Right lung (tissue), 5 donors: ENCODE measurements around the gene LENEP. TPM values are rescaled to one million over a fixed set of nuclear protein-coding genes. Genes with fewer than 3 reads are reported as not detected.

ENCODE experiments used
- DNase-seq, 2 donors: peaks; one replicate each; pipeline ENCODE4 v3.0.0-alpha.2; 2013
- polyA plus RNA-seq, 5 donors: library from polyadenylated mRNA; unstranded; fragments of 120-200 nt; gene quantifications; one replicate each; pipeline versions ENCODE4 v1.2.1 to v1.2.3, GENCODE V29; 2013; ENCODE audit warnings: inconsistent platforms in 1 of 5, low replicate concordance in 1 of 5; ENCODE audit not compliant: insufficient read length in 5 of 5, insufficient read depth in 1 of 5

Gene LENEP
- polyA plus RNA-seq, 5 donors = 0.46 to 1.2 (median 0.66) TPM

DNA sequence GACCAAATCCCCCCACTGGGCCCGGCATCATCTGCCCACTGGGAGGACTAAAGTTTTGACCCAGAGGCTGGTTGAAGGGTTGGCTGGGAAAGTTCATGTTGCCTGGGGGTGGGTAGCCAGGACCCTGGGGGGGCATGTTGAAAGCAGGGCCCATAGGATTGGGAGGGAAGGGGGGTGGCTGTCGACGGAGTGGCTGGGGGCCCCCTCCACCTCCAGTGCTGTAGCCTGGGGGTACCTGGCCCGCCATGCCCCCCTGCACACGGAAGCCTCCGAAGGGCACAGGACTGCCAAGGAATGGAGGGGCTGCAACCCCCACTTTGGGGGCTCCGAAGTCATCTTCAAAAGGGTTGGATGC lies 34.0 kb upstream of the LENEP start:
- DNase-seq = no peak

DNA sequence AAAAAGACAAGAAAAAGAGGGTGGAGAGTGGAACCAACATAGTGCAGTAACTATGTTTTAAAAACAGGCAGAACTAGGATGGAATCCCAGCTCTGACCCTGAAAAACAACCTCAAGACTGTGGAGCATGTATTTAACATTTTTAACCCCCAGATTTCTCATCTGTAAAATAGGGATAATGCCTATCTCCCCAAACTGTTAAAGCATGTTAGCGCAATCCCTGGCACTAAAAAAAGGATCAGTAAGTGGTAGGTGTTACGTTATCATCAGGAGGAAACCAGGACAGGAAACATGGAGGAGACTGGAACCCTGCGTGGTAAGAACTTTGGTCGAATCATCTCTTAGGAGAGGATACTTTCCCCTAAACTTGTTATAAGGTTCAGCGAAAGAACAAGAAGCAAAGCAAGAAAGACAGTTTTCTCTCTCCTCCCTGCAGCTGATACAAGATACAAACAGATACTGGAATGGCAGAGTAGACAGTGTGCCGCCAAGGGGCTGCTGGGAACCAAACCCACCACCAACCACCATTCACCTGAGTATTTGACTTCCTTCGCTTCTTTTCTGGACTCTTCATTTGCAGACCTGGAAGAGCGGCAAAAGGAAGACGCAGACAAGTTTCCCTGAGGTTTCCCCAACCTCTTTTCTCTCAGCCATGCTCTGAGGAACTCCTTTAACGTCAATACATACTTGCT lies 32.8 kb upstream of the LENEP start:
- DNase-seq = no peak

DNA sequence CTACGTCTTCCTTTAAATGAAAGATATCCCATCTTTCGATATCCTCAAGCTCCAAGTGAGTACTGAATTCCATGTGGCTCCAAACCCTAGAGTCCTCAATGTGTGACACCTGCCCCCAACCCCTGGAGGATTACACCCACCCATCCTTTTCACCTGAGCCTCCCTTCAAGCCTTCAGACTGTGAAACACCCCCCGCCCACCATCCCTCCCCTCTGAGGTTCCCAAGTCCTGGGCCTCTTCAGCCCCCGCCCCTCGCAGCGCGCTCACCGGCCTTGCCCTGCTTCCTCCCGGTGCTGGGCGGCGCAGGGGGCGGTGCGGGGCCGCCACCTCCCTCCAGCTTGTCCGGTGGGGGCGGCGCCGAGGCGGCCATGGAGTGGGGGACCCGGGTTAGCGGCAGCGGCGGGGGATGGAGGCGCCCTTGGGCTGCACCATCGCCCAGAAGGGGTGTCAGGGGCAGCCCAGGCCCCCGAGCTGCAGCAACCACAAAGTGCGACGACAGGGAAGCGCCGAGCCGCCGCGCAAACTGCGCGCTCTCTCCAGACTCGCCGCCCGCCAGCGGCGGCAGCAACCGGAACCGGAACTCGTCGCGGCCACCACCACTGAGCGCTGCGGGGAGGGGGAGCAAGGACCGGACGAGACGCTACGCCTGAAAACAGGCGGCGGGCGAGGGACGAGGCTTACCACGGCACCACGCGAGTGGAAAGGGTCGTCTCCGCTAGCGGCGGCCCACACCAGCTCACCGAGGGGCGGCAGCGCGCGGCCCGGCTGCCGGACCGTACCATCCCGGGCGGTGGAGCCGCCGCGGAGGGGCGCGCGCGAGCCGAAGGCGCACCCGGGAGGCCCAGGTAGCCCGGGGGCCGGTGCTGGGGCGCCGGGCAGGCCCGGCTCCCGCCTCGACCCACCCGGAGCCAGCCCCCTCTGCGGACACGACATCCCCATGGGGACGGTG lies 31.9 kb upstream of the LENEP start, which contains the start of gene PYGO2:
PYGO2 (minus strand) TSS at position 576 of the 949 bp plus-strand sequence; CDS start at position 370, 206 bp downstream.
- peak; percentile 80 to 86 for DNase-seq

DNA sequence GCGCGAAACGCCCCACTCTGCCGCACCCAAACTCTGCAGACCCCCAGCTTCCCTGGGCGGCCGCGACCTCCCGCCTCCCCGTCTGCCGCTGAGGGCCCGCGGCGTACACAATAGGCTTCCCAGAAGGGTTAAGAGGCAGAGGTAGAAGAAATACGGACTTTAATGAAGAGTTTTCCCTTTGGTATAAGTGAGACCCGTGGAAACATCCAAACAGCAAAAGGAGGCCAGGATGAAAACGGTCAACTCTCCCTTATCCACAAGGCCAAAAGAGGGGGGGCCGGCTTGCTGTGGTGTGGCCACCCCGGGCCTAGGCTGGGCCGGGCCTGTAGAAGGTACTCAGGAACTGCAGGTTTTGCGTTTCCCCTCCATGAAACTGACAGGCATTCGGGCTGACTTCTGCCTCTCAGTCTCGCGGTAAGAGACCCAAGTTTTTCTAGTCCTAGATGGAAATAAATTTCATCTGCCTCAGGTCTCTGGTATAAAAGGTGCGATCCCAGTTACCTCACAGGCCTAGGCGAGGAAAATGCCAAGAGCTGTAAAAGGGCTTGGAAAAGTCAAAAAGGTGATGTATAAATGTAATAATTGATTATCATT lies 31.1 kb upstream of the LENEP start:
- DNase-seq = no peak

DNA sequence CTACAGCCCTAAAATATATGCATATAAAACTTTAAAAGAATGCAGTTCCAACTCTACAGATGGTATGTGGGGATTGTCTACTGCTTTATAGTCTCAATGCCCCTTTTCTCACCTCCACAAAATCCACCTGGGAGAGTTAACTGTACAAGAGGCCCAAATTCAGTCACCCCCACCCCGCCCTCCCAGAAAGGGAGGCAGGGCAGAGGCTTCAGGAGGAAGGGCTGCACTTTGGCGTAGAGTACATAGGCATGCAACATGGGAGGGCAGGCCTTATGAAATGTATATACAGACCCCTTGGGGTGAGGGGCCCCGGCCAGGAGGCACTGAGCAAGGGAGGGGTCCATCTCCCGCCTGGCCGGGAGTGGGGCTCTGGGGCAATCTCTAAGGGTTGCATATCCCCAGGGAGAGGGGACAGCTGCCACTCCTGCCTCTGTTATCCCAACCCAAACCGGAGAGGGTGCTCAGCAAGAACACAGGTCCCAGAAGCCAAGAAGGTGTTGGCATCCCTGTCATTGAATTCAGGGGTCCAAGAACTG lies 30.5 kb upstream of the LENEP start:
- DNase-seq = no peak

DNA sequence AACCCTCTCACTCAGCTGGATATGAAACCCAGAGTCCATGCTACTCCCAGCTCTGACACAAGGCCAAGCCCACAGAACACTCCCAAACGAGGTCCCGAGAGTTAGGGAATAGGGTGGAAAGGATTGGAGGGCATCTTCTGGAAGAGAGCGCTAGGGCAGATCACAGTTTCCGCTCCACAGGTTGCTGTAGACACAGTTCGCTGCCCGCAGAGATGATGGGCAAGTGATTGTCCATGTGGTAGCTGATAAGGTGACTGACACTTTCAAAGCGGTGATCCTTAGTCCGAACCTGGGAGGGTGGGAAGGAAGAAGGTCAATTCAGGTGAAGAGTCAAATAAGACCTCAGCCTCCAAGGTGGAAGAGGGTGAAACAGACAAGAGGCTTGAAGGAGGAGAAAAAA lies 29.7 kb upstream of the LENEP start:
- no peak for DNase-seq

DNA sequence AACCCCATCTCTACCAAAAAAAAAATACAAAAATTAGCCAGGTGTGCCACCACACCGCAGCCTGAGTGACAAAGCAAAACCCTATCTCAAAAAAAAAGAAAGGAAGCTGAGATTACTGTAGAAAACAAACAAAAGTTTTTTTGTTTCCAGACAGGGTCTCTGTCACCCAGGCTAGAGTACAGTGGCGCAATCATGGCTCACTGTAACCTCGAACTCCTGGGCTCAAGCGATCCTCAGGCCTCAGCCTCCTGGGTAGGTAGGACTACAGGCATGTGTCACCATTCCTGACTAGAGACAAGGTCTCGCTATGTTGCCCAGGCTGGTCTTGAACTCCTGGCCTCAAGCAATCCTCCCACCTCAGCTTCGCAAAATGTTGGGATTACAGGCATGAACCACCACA lies 29.0 kb upstream of the LENEP start:
- no peak for DNase-seq

DNA sequence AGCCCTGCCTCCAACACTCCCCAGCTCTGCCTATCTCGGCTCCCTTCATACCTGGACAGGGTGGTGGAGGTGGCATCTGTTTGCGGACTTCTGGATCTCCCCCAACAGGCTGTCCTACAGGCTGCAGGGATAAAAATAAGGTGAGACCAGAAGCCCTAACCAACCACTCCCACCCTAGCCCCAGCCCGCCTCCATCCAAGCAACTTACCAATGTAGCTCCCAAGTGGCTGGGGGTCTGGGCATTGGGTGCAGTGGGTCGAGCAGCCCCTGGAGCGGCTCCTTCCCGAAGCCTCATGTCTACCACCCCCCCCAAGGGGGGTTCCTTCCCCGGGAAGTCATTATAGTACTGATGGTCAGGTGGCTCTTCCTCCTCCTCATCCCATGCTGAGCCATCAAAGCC lies 27.3 kb upstream of the LENEP start:
- DNase-seq = no peak

DNA sequence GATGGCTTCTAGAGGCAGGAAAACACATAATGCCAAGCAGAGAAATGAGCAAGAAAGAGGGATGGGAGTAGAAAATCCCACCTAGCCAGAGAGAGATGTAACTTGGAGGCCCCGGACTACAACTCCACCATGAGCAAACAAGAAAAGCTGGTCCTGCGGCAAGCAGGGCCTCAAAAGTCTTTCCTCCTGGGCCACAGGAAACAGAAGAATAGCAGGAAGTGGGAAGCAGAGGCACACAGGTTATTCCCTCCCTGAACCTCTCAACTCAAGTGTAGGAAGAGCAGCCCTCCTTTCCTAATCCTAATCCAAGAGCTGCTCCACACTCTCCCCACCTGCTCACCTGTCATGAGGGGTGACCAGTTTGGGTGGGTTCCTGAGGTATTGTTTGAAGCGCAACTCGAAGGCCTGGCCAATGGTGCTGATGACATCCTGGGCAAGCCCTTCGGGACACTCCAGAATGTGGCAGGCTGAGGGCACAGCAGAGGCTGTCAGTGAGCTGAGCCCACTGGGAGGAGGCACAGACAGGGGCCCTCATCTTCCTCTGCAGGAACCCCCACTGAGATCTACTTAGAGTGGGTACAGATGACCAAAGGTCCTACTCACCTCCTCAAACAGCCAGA lies 25.9 kb upstream of the LENEP start:
- no peak for DNase-seq

DNA sequence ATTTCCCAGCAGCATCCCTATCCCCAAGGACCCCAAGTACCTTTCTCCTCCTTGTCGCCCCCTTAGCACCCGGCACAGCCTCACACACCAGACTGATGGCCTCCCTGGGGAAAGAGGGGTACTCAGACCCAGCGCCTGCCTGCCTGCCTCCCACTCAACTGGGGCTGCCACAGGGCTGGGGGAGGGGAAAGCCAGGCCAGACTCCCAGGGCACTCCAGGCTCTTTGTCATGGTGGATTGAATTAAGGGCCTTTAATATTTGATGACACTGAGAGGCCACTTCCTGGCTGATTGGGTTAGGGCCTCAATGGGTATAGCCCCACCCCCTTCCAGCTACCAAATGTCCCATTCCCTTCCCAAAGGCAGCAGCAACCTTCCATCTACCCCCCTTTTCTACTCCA lies 24.7 kb upstream of the LENEP start:
- no peak for DNase-seq

DNA sequence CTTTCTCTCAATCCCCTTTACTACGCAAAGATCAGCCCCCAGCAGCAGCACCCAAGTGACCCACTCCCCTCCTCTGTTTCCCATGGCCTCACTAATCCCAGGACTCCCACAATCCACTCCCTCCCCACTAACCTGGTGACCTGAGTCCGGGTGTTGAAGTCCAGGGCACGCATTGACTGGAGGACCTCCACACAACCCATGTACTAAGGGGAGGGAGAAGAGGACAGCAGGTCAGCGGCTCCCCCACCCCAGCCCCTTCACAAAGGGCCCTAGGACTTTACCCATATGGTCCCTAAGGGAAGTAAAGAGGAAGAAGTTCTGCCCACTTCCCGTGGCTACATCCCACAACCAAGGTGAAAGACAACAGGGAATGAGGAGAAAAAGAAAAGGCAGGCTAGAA lies 24.1 kb upstream of the LENEP start:
- no peak for DNase-seq

DNA sequence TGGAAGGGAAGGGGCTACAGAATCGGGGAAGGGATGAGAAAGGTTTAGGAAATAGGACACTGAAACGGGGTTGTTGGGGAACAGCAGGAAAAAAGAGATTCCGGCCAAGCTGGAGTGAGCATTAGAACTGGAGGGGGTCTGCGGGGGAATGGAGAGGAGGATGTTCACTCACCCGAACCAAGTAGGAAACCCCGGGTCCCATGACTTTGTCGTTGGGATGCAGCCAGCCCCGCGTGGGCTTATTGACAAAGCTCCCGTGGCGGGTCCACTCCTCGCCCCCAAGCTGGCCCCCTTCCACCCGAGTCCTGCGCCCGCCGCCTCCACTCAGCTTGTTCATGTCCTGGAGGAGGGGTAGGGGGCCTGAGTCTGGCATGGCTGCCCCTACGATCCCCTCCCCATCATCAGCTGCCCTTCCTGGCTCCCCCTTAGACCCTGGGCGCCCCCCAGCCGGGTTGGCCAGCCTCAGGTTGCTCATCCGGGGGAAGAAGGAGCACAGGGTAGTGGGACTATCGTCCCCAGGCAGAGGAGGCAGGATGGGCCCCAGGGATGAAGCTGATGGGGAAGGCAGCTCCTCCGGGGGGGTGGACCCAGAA lies 23.4 kb upstream of the LENEP start:
- DNase-seq = no peak

DNA sequence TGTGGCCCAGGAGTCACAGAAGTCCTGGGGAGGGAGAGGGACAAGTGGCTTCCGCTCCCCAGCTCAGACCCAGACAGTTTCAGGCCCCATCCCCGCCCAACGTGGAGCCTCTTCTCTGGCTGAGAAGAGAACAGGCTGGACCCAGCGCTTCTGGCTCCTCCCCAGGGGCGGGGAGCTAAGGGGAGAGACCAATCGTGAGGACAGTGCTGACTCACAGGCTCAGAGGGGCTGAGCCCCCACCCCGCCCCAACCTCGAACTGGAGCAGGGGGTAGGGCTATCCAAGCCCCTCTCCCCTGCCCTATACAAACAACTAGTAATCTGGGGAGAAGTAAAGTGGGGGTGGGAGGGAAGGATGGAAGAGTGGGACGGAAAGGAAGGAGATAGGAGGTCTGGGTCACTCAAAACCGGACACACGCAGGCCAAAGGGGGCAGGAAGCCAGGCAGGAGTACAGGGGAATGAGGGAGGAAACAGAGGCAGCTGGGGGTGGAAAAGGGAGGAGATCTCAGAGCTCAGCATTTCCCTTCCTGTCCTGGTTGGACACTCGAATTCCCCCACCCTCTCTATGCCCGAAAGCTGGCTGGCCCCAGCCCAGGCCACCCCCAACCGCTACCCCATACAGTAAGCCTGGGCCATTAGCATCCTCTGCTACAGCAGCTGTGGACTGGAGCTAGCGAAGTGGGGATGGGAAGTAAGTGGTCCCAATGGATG lies 22.6 kb upstream of the LENEP start, which contains the start of gene SHC1:
SHC1 (minus strand) TSS at position 117 of the 710 bp plus-strand sequence. CDS start 221 bp downstream, outside the sequence.
- DNase-seq = peak; percentile 91 to 92

DNA sequence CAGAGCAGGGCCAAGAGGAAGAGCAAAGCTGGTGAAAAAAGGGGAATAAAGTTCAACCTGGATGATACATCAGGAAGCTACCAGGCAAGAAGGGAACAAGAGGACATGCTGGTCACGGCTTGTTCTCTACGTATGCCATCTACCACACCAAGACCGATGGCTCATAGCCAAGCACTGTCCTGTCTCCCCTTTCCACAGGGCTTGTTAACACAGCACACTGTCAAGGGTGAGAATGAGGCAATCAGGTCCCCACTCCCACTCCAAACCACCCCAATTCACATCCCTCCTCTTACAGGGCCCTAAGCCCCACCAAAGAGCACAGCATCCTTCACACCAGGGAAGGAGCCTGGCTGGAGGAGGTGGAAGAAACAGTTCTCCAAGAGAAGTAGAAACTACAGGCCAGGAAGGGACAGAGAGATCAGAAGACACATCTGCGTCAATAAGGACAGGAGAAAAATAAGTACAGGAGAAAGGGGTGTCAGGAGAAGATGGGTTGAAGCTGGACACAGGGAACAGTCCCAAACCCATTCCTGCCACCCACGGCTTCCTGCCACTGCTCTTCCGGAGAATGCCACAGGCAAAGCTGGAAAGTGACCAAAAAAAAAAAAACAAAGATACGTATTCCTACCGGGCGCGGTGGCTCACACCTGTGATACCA lies 21.9 kb upstream of the LENEP start:
- no peak for DNase-seq

DNA sequence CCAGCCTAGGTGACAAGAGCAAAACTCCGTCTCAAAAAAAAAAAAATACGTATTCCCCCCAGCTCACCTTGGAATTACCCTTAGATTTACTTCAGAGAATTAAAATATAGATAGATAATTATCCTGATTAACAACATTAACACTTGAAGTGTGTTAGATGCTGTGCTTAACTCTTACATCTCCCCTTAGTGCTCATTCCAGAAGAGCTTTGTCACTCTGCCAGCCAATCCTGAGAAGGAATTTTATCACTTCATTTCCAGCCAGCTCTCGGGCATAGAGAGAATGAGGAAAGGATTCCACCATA lies 21.2 kb upstream of the LENEP start:
- DNase-seq = no peak

DNA sequence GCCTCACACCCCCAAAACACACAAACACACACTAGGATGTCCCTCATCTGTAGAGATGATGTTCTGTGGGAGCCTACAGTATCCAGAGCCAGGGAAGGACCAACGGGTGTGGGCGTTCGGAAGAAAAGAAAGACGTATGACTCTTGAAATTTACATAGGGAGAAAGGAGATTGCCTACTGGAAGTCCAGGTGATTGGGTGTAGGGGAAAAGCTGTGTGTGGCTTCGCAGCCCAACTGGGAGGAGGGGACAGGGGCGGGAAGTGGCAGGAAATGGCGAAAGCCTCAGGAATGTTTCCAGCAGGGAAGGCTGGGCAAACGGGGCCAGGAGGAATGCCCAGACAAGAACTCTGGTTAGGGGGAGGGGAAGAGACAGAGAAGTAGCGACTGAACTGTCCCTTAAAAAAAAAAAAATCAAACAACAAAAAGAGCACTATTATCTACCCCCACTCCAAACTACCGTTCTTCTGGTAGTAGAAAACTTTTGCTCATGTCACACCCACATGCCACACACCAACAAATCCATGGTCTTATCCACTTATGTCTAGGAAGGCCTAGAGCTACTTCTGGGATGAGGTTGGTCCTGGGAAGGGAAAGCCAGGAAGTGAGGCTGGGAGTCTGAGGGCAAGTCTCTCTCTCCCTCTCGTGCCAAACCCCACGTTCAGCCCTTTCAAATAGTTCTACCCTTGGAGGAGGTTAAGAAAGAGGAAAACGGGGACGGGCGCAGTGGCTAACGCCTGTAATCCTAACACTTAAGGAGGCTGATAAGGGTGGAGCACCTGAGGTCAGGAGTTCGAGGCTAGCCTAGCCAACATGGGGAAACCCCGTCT lies 20.7 kb upstream of the LENEP start:
- DNase-seq = peak; percentile 78 to 85

DNA sequence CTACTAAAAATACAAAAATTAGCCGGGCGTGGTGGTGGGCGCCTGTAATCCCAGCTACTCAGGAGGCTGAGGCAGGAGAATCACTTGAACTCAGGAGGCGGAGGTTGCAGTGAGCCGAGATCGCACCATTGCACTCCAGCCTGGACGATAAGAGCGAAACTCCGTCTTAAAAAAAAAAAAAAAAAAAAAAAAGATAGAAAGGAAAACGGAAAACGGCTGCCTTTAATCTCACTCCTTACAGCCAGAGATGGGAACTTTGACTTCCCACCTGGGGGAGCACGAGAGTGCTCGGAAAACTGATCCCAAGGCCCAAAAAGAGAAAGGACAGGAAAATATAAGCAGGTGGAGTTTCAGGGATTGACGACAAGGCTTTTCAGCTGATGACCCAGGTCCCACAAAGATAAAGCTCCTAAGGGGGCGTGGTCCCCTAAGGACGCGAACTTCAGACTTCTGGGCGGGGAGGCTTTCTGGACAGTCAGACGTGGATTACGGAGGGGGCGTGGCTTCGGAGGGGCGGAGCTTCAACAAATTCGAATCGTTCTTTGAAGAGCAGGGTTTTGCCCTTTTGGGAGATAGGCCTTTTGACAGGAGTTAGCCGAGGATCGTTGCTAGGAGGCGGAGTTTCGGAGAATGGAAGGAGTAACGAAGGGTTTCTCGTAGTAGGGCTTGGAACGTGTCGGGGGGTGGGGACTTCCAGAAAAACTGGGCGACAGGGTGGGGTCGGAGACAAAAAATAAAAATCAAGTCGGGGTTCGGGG lies 19.9 kb upstream of the LENEP start:
- DNase-seq = peak; percentile 93 to 96

DNA sequence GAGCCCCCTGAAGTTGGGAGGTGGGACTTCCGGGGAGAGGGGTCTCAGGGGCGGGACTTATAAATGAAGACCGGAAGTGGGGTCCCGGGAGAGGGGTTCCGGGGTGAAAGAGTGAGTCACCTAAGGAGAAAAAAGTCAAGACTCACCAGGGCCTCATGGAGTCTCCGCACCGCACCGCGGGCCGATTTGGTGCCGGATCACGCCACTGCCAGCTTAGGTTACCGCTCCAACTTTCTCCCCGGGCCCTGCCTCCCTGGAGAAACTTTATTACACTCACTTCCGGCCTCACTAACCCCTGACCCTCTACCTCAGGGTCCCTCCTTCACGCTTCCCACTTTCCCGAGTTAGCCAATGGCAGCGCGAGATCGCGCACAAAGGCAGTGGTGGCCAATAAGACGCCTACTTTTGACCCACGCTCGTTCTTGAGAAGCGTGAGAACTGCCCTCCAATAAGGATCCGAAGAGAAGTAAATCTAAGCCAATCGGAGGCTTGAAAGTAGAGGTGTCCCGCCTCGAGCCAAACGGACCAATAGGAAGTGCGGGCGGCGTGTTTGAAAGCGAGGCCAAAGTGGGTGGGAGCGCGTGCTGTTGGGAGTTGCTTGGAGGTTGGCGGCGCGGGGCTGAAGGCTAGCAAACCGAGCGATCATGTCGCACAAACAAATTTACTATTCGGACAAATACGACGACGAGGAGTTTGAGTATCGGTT lies 19.1 kb upstream of the LENEP start, which contains the start of gene CKS1B:
CKS1B (plus strand) TSS at position 580 of the 706 bp plus-strand sequence; CDS start at position 645, 65 bp downstream.
- DNase-seq = peak; percentile 99 to 100
